Right ventricle myocardium superior (tissue), 1 donor: ENCODE data around the gene PGBD4. TPM values are rescaled to one million over a fixed set of nuclear protein-coding genes. Genes with fewer than 3 reads are reported as not detected.

Experiments used
- total RNA-seq: library from RNA; stranded (reverse); fragmentation: NEBNext Ultra II Directional; extraction: Animal tissue kit (Norgen Biotek cat#: 25700); gene quantifications from one replicate; pipeline ENCODE4 v1.2.1, GENCODE V29; 2021
- donor health status: DM: no; HTN: yes; CAD: no; lungs with severe emphysema.

The PGBD4 gene
- total RNA-seq, 1 donor from 2014 or later = 1.3 TPM

Other genes starting within 250 kb of the PGBD4 start
- not detected for gene CHRM5, start 133.6 kb upstream of the PGBD4 start, total RNA-seq
- gene AVEN, start 62.9 kb upstream of the PGBD4 start, total RNA-seq = 30.6 TPM
- gene EMC7, start 221 bp upstream of the PGBD4 start, total RNA-seq = 59.3 TPM
- 16.8 TPM for gene KATNBL1, start 108.0 kb downstream of the PGBD4 start, total RNA-seq
- 87.4 TPM for gene EMC4, start 122.9 kb downstream of the PGBD4 start, total RNA-seq
- 24.9 TPM for gene SLC12A6, start 235.7 kb downstream of the PGBD4 start, total RNA-seq
- gene NOP10, start 241.1 kb downstream of the PGBD4 start, total RNA-seq = 136 TPM
- not detected for gene NUTM1, start 241.2 kb downstream of the PGBD4 start, total RNA-seq